HepG2 (cell line): ENCODE measurements around the gene FOSB.

Source experiments
- MED1 ChIP-seq: sonication (generic); formaldehyde crosslinking; IDR thresholded peaks from 2 replicates; pipeline ENCODE4 v1.4.0; 2020; ENCODE audit warnings: missing genetic modification reagents
- MXI1 ChIP-seq: IDR thresholded peaks from 3 replicates; pipeline ENCODE4 v1.6.1; 2012; ENCODE audit warnings: low read depth, low read length, inconsistent platforms, borderline replicate concordance
- NFIC ChIP-seq: IDR thresholded peaks from 2 replicates; pipeline ENCODE4 v1.6.1; 2012; ENCODE audit warnings: mild to moderate bottlenecking, low read length, inconsistent platforms
- TAF1 ChIP-seq: sonication (generic); formaldehyde crosslinking; IDR thresholded peaks from 2 replicates; pipeline ENCODE4 v1.4.0; 2020; ENCODE audit warnings: missing genetic modification reagents
- TF ChIP-seq, protein P1 (sequence below): sonication (generic); formaldehyde crosslinking; IDR thresholded peaks from 2 replicates; pipeline ENCODE4 v1.4.0; 2020; ENCODE audit warnings: missing genetic modification reagents
- TF ChIP-seq, protein P2 (sequence below): sonication (generic); formaldehyde crosslinking; IDR thresholded peaks from 2 replicates; pipeline ENCODE4 v1.8.0; 2022; ENCODE audit warnings: missing genetic modification reagents, low read depth, mild to moderate bottlenecking, borderline replicate concordance

DNA sequence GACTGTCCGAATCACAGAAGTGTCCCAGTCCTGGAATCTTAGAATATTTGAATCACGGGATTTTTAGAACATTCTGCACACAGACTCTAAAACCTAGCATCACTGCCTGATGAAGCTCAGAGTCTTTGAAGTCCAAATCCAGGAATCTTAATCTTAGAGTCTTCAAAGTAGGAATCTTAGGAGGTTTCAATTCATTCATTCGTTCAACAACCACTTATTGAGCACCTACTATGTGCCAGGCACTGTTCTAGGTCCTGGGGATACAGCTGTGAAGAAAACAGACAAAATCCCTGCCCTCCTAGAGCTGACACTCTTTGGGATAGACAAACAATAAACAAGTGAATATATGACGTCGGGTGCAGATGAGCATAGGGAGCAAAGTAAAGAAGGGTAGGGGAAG lies 27.4 kb downstream of the FOSB start:
- TF ChIP-seq, protein P1, sequence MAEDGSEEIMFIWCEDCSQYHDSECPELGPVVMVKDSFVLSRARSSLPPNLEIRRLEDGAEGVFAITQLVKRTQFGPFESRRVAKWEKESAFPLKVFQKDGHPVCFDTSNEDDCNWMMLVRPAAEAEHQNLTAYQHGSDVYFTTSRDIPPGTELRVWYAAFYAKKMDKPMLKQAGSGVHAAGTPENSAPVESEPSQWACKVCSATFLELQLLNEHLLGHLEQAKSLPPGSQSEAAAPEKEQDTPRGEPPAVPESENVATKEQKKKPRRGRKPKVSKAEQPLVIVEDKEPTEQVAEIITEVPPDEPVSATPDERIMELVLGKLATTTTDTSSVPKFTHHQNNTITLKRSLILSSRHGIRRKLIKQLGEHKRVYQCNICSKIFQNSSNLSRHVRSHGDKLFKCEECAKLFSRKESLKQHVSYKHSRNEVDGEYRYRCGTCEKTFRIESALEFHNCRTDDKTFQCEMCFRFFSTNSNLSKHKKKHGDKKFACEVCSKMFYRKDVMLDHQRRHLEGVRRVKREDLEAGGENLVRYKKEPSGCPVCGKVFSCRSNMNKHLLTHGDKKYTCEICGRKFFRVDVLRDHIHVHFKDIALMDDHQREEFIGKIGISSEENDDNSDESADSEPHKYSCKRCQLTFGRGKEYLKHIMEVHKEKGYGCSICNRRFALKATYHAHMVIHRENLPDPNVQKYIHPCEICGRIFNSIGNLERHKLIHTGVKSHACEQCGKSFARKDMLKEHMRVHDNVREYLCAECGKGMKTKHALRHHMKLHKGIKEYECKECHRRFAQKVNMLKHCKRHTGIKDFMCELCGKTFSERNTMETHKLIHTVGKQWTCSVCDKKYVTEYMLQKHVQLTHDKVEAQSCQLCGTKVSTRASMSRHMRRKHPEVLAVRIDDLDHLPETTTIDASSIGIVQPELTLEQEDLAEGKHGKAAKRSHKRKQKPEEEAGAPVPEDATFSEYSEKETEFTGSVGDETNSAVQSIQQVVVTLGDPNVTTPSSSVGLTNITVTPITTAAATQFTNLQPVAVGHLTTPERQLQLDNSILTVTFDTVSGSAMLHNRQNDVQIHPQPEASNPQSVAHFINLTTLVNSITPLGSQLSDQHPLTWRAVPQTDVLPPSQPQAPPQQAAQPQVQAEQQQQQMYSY: no peak
- TF ChIP-seq MXI1 (no peak), NFIC (no peak), TAF1 (CRISPR knock-in tag) (no peak), MED1 (CRISPR knock-in tag) (no peak)
- TF ChIP-seq, protein P2, sequence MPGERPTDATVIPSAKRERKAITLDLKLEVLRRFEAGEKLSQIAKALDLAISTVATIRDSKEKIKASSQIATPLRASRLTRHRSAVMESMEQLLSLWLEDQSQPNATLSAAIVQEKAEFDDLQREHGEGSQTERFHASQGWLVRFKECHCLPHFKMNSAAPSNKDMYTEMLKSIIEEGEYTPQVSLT: no peak
